Suppressor macrophage treated with lipopolysaccharide for 4 hours (primary cell): Measurements from ENCODE around the gene DIP2B.
"Not testable (repeated sequence)": the region's sequence is repeated elsewhere in the genome, so short reads cannot be mapped to it uniquely, and the experiment has no call there.

Experiments used
- DNase-seq: peaks from one replicate; pipeline ENCODE4 v3.0.0-alpha.2; 2020

DIP2B gene

GRCh38 chr12:50742776-50743175, 238.0 kb downstream of the DIP2B start:
- no peak for DNase-seq

- peak; percentile 71 for DNase-seq
Measured at GRCh38 chr12:50745861-50746260, 241.1 kb downstream of the DIP2B start.

- no peak for DNase-seq
Measured at GRCh38 chr12:50746431-50746830, 241.6 kb downstream of the DIP2B start.

GRCh38 chr12:50747817-50748216, 243.0 kb downstream of the DIP2B start:
- no peak for DNase-seq

- no peak for DNase-seq
Measured at GRCh38 chr12:50749459-50749882, 244.7 kb downstream of the DIP2B start.

- no peak for DNase-seq
Measured at GRCh38 chr12:50750366-50750765, 245.6 kb downstream of the DIP2B start.

- DNase-seq: peak; percentile 47
Measured at GRCh38 chr12:50751948-50752721, 247.3 kb downstream of the DIP2B start.

- no peak for DNase-seq
Measured at GRCh38 chr12:50753232-50753769, 248.5 kb downstream of the DIP2B start.

- DNase-seq: peak; percentile 95
Measured at GRCh38 chr12:50763639-50764285, 259.0 kb downstream of the DIP2B start, which contains the start of gene ATF1. TSS of gene ATF1 (plus strand) at chr12:50764101. CDS start at chr12:50780146, 16,045 bp downstream.

- peak; percentile 51 for DNase-seq
Measured at GRCh38 chr12:50764286-50765094, 259.7 kb downstream of the DIP2B start.

GRCh38 chr12:50765095-50765911, 260.5 kb downstream of the DIP2B start:
- DNase-seq: peak; percentile 61

GRCh38 chr12:50768391-50768790, 263.6 kb downstream of the DIP2B start:
- DNase-seq: no peak

- not testable (repeated sequence) for DNase-seq
Measured at GRCh38 chr12:50768813-50769212, 264.0 kb downstream of the DIP2B start.

GRCh38 chr12:50771409-50771808, 266.6 kb downstream of the DIP2B start:
- no peak for DNase-seq

GRCh38 chr12:50772470-50772869, 267.7 kb downstream of the DIP2B start:
- no peak for DNase-seq

- no peak for DNase-seq
Measured at GRCh38 chr12:50772877-50773276, 268.1 kb downstream of the DIP2B start.

- no peak for DNase-seq
Measured at GRCh38 chr12:50775251-50775650, 270.5 kb downstream of the DIP2B start.

GRCh38 chr12:50776749-50777728, 272.3 kb downstream of the DIP2B start:
- no peak for DNase-seq

- DNase-seq: no peak
Measured at GRCh38 chr12:50778663-50779590, 274.1 kb downstream of the DIP2B start.

GRCh38 chr12:50780013-50780412, 275.2 kb downstream of the DIP2B start:
- no peak for DNase-seq
